HS-27A (cell line): ENCODE results near the gene KIF5C.

Experiments used
- DNase-seq: peaks from one replicate; pipeline ENCODE4 v3.0.0-alpha.2; 2012; ENCODE audit warnings: low read depth, missing footprints

The KIF5C gene

GRCh38 chr2:148924514-148925178 lies 49.6 kb downstream of the KIF5C start:
- no peak for DNase-seq

GRCh38 chr2:148926291-148926961 lies 51.4 kb downstream of the KIF5C start:
- DNase-seq, result no peak

GRCh38 chr2:148926981-148927401 lies 52.0 kb downstream of the KIF5C start:
- DNase-seq, result no peak

GRCh38 chr2:148928395-148928794 lies 53.4 kb downstream of the KIF5C start:
- DNase-seq, result no peak

GRCh38 chr2:148930046-148930775 lies 55.2 kb downstream of the KIF5C start:
- DNase-seq, result no peak

- no peak for DNase-seq
These were observed 57.5 kb downstream of the KIF5C start for GRCh38 chr2:148932536-148932935.

- DNase-seq, result no peak
These were observed 58.4 kb downstream of the KIF5C start for GRCh38 chr2:148933456-148933855.

- no peak for DNase-seq
These were observed 60.8 kb downstream of the KIF5C start for GRCh38 chr2:148935791-148936190.

- DNase-seq, result no peak
These were observed 61.9 kb downstream of the KIF5C start for GRCh38 chr2:148936857-148937450.

GRCh38 chr2:148939271-148939670 lies 64.2 kb downstream of the KIF5C start:
- no peak for DNase-seq

- no peak for DNase-seq
These were observed 68.1 kb downstream of the KIF5C start for GRCh38 chr2:148943097-148943496.

- DNase-seq, result no peak
These were observed 69.5 kb downstream of the KIF5C start for GRCh38 chr2:148944536-148944935.

GRCh38 chr2:148947299-148947698 lies 72.3 kb downstream of the KIF5C start:
- no peak for DNase-seq

GRCh38 chr2:148948868-148949267 lies 73.8 kb downstream of the KIF5C start:
- no peak for DNase-seq

- no peak for DNase-seq
These were observed 74.3 kb downstream of the KIF5C start for GRCh38 chr2:148949348-148949747.

GRCh38 chr2:148952621-148953020 lies 77.6 kb downstream of the KIF5C start:
- no peak for DNase-seq

- DNase-seq, result no peak
These were observed 78.4 kb downstream of the KIF5C start for GRCh38 chr2:148953426-148953825.

GRCh38 chr2:148954536-148954935 lies 79.5 kb downstream of the KIF5C start:
- no peak for DNase-seq

GRCh38 chr2:148955798-148956197 lies 80.8 kb downstream of the KIF5C start:
- DNase-seq, result no peak

GRCh38 chr2:148957023-148957422 lies 82.0 kb downstream of the KIF5C start:
- no peak for DNase-seq

- DNase-seq, result no peak
These were observed 84.7 kb downstream of the KIF5C start for GRCh38 chr2:148959745-148960144.

GRCh38 chr2:148960483-148960882 lies 85.5 kb downstream of the KIF5C start:
- no peak for DNase-seq

- no peak for DNase-seq
These were observed 88.4 kb downstream of the KIF5C start for GRCh38 chr2:148963461-148963860.
